HEK293T (cell line): ENCODE measurements around the gene SERPINH1.

Experiments
- CTCF ChIA-PET: fragments of 350-600 bp; formaldehyde crosslinking; extraction: SDS; loops from one replicate; lab custom pipeline; 2021; ENCODE audit warnings: antibody characterized with exemption, inconsistent platforms; lab: Yijun Ruan, JAX
- POLR2A ChIA-PET: fragments of 350-600 bp; formaldehyde crosslinking; extraction: SDS; loops from one replicate; lab custom pipeline; 2020; ENCODE audit warnings: antibody characterized with exemption, inconsistent platforms; lab: Yijun Ruan, JAX
- DNase-seq: peaks from one replicate; pipeline ENCODE4 v3.0.0; 2012; ENCODE audit warnings: mixed read lengths; ENCODE audit errors: extremely low spot score
- ARNT ChIP-seq: fragments of 450-650 bp; IDR thresholded peaks from 2 replicates; pipeline ENCODE4 v1.6.1; 2017; ENCODE audit warnings: mild to moderate bottlenecking
- BHLHE40 ChIP-seq: fragments of 450-650 bp; IDR thresholded peaks from 2 replicates; pipeline ENCODE4 v1.6.1; 2016; ENCODE audit warnings: mild to moderate bottlenecking, moderate library complexity, borderline replicate concordance
- CTBP1 ChIP-seq: fragments of 450-650 bp; IDR thresholded peaks from 2 replicates; pipeline ENCODE4 v1.6.1; 2016; ENCODE audit warnings: borderline replicate concordance
- ELF4 ChIP-seq: fragments of 450-650 bp; IDR thresholded peaks from 2 replicates; pipeline ENCODE4 v1.6.1; 2017; ENCODE audit warnings: antibody characterized with exemption
- FOXA1 ChIP-seq: fragments of 450-650 bp; IDR thresholded peaks from 2 replicates; pipeline ENCODE4 v1.6.1; 2016; ENCODE audit warnings: mild to moderate bottlenecking
- FOXK2 ChIP-seq: fragments of 450-650 bp; IDR thresholded peaks from 2 replicates; pipeline ENCODE4 v1.6.1; 2016; ENCODE audit warnings: mild to moderate bottlenecking
- FOXM1 ChIP-seq: fragments of 450-650 bp; IDR thresholded peaks from 2 replicates; pipeline ENCODE4 v1.6.1; 2017; ENCODE audit warnings: mild to moderate bottlenecking, borderline replicate concordance
- HDGF ChIP-seq: fragments of 450-650 bp; IDR thresholded peaks from 2 replicates; pipeline ENCODE4 v1.6.1; 2017; ENCODE audit warnings: antibody characterized with exemption, borderline replicate concordance
- L3MBTL2 ChIP-seq: fragments of 450-650 bp; conservative IDR thresholded peaks from 2 replicates; pipeline ENCODE4 v1.6.1; 2016; ENCODE audit warnings: mild to moderate bottlenecking
- LEF1 ChIP-seq: fragments of 450-650 bp; IDR thresholded peaks from 2 replicates; pipeline ENCODE4 v1.6.1; 2017; ENCODE audit warnings: mild to moderate bottlenecking, borderline replicate concordance
- NFRKB ChIP-seq: fragments of 450-650 bp; IDR thresholded peaks from 2 replicates; pipeline ENCODE4 v1.6.1; 2016; ENCODE audit warnings: mild to moderate bottlenecking, moderate library complexity
- PKNOX1 ChIP-seq: fragments of 450-650 bp; IDR thresholded peaks from 2 replicates; pipeline ENCODE4 v1.6.1; 2016
- SP1 ChIP-seq: fragments of 450-650 bp; IDR thresholded peaks from 2 replicates; pipeline ENCODE4 v1.6.1; 2017
- SUZ12 ChIP-seq: fragments of 450-650 bp; IDR thresholded peaks from 2 replicates; pipeline ENCODE4 v1.6.1; 2016; ENCODE audit warnings: mild to moderate bottlenecking
- TARDBP ChIP-seq: fragments of 450-650 bp; IDR thresholded peaks from 2 replicates; pipeline ENCODE4 v1.6.1; 2016
- ZNF384 ChIP-seq: fragments of 450-650 bp; IDR thresholded peaks from 2 replicates; pipeline ENCODE4 v1.6.1; 2016

SERPINH1 gene

GRCh38 chr11:75525433-75526191 lies 36.4 kb upstream of the SERPINH1 start, which contains the start of gene GDPD5:
Gene GDPD5, minus strand, starts transcription at chr11:75525941. Its CDS starts 48,206 bp downstream, at chr11:75477735.
- ChIA-PET CTCF (interaction anchor here (1.2 kb wide), 1 partner anchor 125 kb away, joined by 4 read pairs; no protein-coding TSS in a partner anchor), POLR2A (interaction anchor here (0.5 to 1.0 kb wide), 2 partner anchors 28 to 975 kb away, joined by 3 read pairs; no protein-coding TSS in a partner anchor)
- peak; percentile 97 for DNase-seq
- TF ChIP-seq ELF4 (no peak), CTBP1 (no peak), ARNT (no peak), PKNOX1 (no peak), SUZ12 (no peak), BHLHE40 (no peak), LEF1 (no peak), FOXM1 (no peak), SP1 (no peak), NFRKB (no peak), L3MBTL2 (no peak), FOXK2 (no peak), ZNF384 (no peak), FOXA1 (no peak), HDGF (no peak), TARDBP (no peak)

GRCh38 chr11:75526192-75526541 lies 35.9 kb upstream of the SERPINH1 start:
- peak; percentile 27 for DNase-seq
- ChIA-PET CTCF (interaction anchor here (1.2 kb wide), 1 partner anchor 125 kb away, joined by 4 read pairs; no protein-coding TSS in a partner anchor), POLR2A (interaction anchor here (1.0 to 1.3 kb wide), 2 partner anchors 28 to 125 kb away, joined by 3 to 4 read pairs; no protein-coding TSS in a partner anchor)
- TF ChIP-seq L3MBTL2 (0 out of 2 replicates have a peak, but pooled peaks have one; percentile 12), BHLHE40 (no peak), ZNF384 (no peak)

- TF ChIP-seq HDGF (no peak), FOXK2 (no peak), LEF1 (no peak), ZNF384 (no peak), PKNOX1 (no peak), FOXA1 (no peak), ARNT (no peak), L3MBTL2 (no peak), CTBP1 (no peak), ELF4 (no peak), SP1 (no peak)
- DNase-seq = no peak
- CTCF ChIA-PET = interaction anchor here (1.3 kb wide), 1 partner anchor 82 kb away, joined by 3 read pairs; no protein-coding TSS in a partner anchor
- POLR2A ChIA-PET = interaction anchor here (1.3 kb wide), 1 partner anchor 126 kb away, joined by 4 read pairs; no protein-coding TSS in a partner anchor
These were observed 34.9 kb upstream of the SERPINH1 start for GRCh38 chr11:75527130-75527529.

GRCh38 chr11:75527938-75528735 lies 33.9 kb upstream of the SERPINH1 start:
- TF ChIP-seq ARNT (no peak), ZNF384 (no peak), FOXK2 (no peak), PKNOX1 (no peak), FOXM1 (no peak), ELF4 (no peak), L3MBTL2 (no peak), LEF1 (no peak)
- ChIA-PET POLR2A (interaction anchor here (1.4 kb wide), 1 partner anchor 64 kb away, joined by 3 read pairs; no protein-coding TSS in a partner anchor), CTCF (interaction anchor here (0.7 to 1.3 kb wide), 3 partner anchors 77 to 242 kb away, joined by 3 read pairs; no protein-coding TSS in a partner anchor)
- DNase-seq = no peak

GRCh38 chr11:75530577-75530976 lies 31.5 kb upstream of the SERPINH1 start:
- CTCF ChIA-PET = interaction anchor here (0.9 to 2.7 kb wide), 2 partner anchors 86 to 142 kb away, joined by 3 to 25 read pairs; no protein-coding TSS in a partner anchor
- no peak for TF ChIP-seq BHLHE40
- no peak for TF ChIP-seq HDGF
- no peak for TF ChIP-seq PKNOX1
- TF ChIP-seq NFRKB = no peak
- no peak for TF ChIP-seq ELF4
- TF ChIP-seq FOXK2 = no peak
- TF ChIP-seq CTBP1 = no peak
- TF ChIP-seq SUZ12 = no peak
- no peak for DNase-seq
- POLR2A ChIA-PET = no interaction called here
